Right lobe of liver (tissue), 4 donors: Measurements from ENCODE around the gene GALNT16.

Experiments used
- CTCF ChIP-seq, 4 donors: fragments of 200-600 bp in 3 of 4; fragments of 450-650 bp in 1 of 4; IDR thresholded peaks; one replicate each; pipeline versions ENCODE4 v1.5.1 to v1.8.0; 2016 to 2022; ENCODE audit warnings: antibody characterized with exemption in 4 of 4, mild to moderate bottlenecking in 2 of 4
- POLR2A ChIP-seq: fragments of 450-650 bp; IDR thresholded peaks from one replicate; pipeline ENCODE4 v1.6.1; 2017; ENCODE audit warnings: antibody characterized with exemption, mild to moderate bottlenecking
- donor health status: DM: no; HTN: no; CAD: no.
- donor health status: DM: no; HTN: no; CAD: no.
- donor health status: DM: no; HTN: yes; CAD: no.

GRCh38 chr14:69357544-69358200 is 97.7 kb downstream of the GALNT16 start:
- TF ChIP-seq POLR2A, result no peak
- no peak for TF ChIP-seq CTCF (IDR thresholded peaks at IDR 0.05)
